ENCODE measurements around the gene ADAMTS14.

DNA sequence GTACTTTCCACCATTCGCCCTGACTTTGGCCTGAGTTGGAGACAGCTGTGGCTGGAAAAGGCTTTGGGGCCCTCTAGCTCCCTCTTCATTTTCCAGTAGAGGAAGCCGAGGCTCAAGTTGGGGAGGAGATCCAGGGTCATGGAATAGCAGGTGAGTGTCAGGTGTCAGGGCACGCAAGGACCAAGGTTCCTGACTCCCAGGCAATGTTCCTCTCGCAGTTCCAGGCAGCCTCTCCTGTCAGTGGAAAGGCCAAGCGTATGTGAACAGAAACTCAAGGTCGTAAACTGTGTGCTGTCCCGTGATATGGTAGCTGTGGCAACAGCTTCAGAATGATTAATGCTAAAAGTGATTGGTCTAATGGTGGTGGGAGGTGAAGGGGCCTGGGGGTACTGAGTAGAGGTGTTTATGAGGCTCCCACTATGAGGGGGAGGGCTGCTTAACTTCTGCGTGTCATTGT lies 13.2 kb downstream of the ADAMTS14 start:
- TF ChIP-seq, protein P1, sequence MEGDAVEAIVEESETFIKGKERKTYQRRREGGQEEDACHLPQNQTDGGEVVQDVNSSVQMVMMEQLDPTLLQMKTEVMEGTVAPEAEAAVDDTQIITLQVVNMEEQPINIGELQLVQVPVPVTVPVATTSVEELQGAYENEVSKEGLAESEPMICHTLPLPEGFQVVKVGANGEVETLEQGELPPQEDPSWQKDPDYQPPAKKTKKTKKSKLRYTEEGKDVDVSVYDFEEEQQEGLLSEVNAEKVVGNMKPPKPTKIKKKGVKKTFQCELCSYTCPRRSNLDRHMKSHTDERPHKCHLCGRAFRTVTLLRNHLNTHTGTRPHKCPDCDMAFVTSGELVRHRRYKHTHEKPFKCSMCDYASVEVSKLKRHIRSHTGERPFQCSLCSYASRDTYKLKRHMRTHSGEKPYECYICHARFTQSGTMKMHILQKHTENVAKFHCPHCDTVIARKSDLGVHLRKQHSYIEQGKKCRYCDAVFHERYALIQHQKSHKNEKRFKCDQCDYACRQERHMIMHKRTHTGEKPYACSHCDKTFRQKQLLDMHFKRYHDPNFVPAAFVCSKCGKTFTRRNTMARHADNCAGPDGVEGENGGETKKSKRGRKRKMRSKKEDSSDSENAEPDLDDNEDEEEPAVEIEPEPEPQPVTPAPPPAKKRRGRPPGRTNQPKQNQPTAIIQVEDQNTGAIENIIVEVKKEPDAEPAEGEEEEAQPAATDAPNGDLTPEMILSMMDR (conservative IDR thresholded peaks at IDR 0.05) = no peak
- no peak for TF ChIP-seq EZH2 (IDR thresholded peaks at IDR 0.05; ENCODE audit: low read depth)
